Gastroesophageal sphincter (tissue), 3 donors: ENCODE results near the gene TRIP12.

Source experiments
- CTCF ChIP-seq, 4 experiments: fragments of 200-600 bp in 2 of 4; fragments of 450-650 bp in 2 of 4; sonication (generic) in 1 of 4; IDR thresholded peaks; one replicate each; pipeline ENCODE4 v1.5.1; 2017 to 2019; ENCODE audit warnings: antibody characterized with exemption in 4 of 4, mild to moderate bottlenecking in 2 of 4, moderate library complexity in 2 of 4
- POLR2A ChIP-seq, 2 donors: fragments of 450-650 bp; IDR thresholded peaks; one replicate each; pipeline ENCODE4 v1.6.1; 2017; ENCODE audit warnings: antibody characterized with exemption in 2 of 2, mild to moderate bottlenecking in 2 of 2, moderate library complexity in 1 of 2
- POLR2AphosphoS5 ChIP-seq: sonication (generic); formaldehyde crosslinking; IDR thresholded peaks from one replicate; pipeline ENCODE4 v1.6.1; 2017; ENCODE audit warnings: antibody characterized with exemption

GRCh38 chr2:229970406-229970805, 48.6 kb upstream of the TRIP12 start:
- TF ChIP-seq CTCF (IDR thresholded peaks at IDR 0.05) = no peak
- TF ChIP-seq POLR2AphosphoS5 = no peak
- no peak for TF ChIP-seq POLR2A (IDR thresholded peaks at IDR 0.05)
